NB4 (cell line): ENCODE data around the gene ZNF133.

ENCODE experiments used
- CTCF ChIP-seq: IDR thresholded peaks from one replicate; pipeline ENCODE4 v1.5.1; 2012; ENCODE audit warnings: low read depth, low read length
- POLR2A ChIP-seq: IDR thresholded peaks from 2 replicates; pipeline ENCODE4 v1.6.1; 2011; ENCODE audit warnings: mild to moderate bottlenecking; ENCODE audit not compliant: insufficient read length; ENCODE audit errors: extremely low read depth
- TF ChIP-seq, protein P1 (sequence below): IDR thresholded peaks from 2 replicates; pipeline ENCODE4 v1.6.1; 2011; ENCODE audit warnings: low read depth, low read length

- TF ChIP-seq CTCF (no peak), POLR2A (no peak)
- TF ChIP-seq, protein P1, sequence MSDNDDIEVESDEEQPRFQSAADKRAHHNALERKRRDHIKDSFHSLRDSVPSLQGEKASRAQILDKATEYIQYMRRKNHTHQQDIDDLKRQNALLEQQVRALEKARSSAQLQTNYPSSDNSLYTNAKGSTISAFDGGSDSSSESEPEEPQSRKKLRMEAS = no peak
Measured at GRCh38 chr20:18252597-18253451, 35.5 kb upstream of the ZNF133 start.
